H9 (cell line): ENCODE data around the gene RASSF9. TPM values are rescaled to one million over a fixed set of nuclear protein-coding genes. Genes with fewer than 3 reads are reported as not detected.

Experiments used
- DNase-seq: peaks from one replicate; pipeline ENCODE4 v3.0.0-alpha.2; 2017
- H2AFZ ChIP-seq: one replicate; pipeline ENCODE4 v1.6.1; 2013; ENCODE audit warnings: mild to moderate bottlenecking, low read length, control low read depth, moderate library complexity
- H2AK5ac ChIP-seq: 2 replicates; pipeline ENCODE4 v1.6.1; 2013; ENCODE audit warnings: low read length, control low read depth, mixed read lengths; ENCODE audit not compliant: insufficient read length
- H2BK120ac ChIP-seq: one replicate; pipeline ENCODE4 v1.6.1; 2013; ENCODE audit warnings: low read depth, mild to moderate bottlenecking, low read length, control low read depth, inconsistent platforms; ENCODE audit not compliant: poor library complexity, severe bottlenecking
- H2BK12ac ChIP-seq: 2 replicates; pipeline ENCODE4 v1.6.1; 2013; ENCODE audit warnings: low read length, control low read depth, mixed read lengths, low read depth; ENCODE audit not compliant: insufficient read length
- H2BK15ac ChIP-seq: 2 replicates; pipeline ENCODE4 v1.6.1; 2013; ENCODE audit warnings: low read depth, low read length, control low read depth
- H2BK20ac ChIP-seq: one replicate; pipeline ENCODE4 v1.6.1; 2013; ENCODE audit warnings: low read depth, mild to moderate bottlenecking, low read length, control low read depth, inconsistent platforms; ENCODE audit not compliant: poor library complexity, severe bottlenecking
- H2BK5ac ChIP-seq: 2 replicates; pipeline ENCODE4 v1.6.1; 2013; ENCODE audit warnings: low read length, control low read depth, mixed read lengths; ENCODE audit not compliant: insufficient read length
- H3K14ac ChIP-seq: 2 replicates; pipeline ENCODE4 v1.6.1; 2013; ENCODE audit warnings: low read length, control low read depth; ENCODE audit not compliant: insufficient read depth
- H3K18ac ChIP-seq: 2 replicates; pipeline ENCODE4 v1.6.1; 2013; ENCODE audit warnings: low read depth, mild to moderate bottlenecking, mixed read lengths, low read length, control low read depth; ENCODE audit not compliant: insufficient read length
- H3K23ac ChIP-seq: 2 replicates; pipeline ENCODE4 v1.6.1; 2013; ENCODE audit warnings: low read length, control low read depth, mixed read lengths, low read depth; ENCODE audit not compliant: insufficient read length
- H3K23me2 ChIP-seq: 2 replicates; pipeline ENCODE4 v1.6.1; 2013; ENCODE audit warnings: low read depth, mild to moderate bottlenecking, mixed read lengths, low read length, control low read depth; ENCODE audit not compliant: insufficient read length, poor library complexity, severe bottlenecking
- H3K27ac ChIP-seq: 2 replicates; pipeline ENCODE4 v1.5.1; 2013; ENCODE audit warnings: low read length, control low read depth, mixed read lengths, low read depth; ENCODE audit not compliant: insufficient read length
- H3K27me3 ChIP-seq: 2 replicates; pipeline ENCODE4 v1.6.1; 2013; ENCODE audit warnings: low read length, control low read depth, inconsistent platforms; ENCODE audit not compliant: insufficient read depth
- H3K4ac ChIP-seq: 2 replicates; pipeline ENCODE4 v1.6.1; 2013; ENCODE audit warnings: low read depth, mild to moderate bottlenecking, control low read depth, inconsistent platforms, low read length, moderate library complexity
- H3K4me1 ChIP-seq: 2 replicates; pipeline ENCODE4 v1.6.1; 2013; ENCODE audit warnings: low read length, control low read depth, inconsistent platforms; ENCODE audit not compliant: insufficient read depth
- H3K4me2 ChIP-seq: 2 replicates; pipeline ENCODE4 v1.6.1; 2013; ENCODE audit warnings: low read length, control low read depth, mixed read lengths; ENCODE audit not compliant: insufficient read length, insufficient read depth
- H3K56ac ChIP-seq: 2 replicates; pipeline ENCODE4 v1.6.1; 2013; ENCODE audit warnings: low read depth, mild to moderate bottlenecking, mixed read lengths, low read length, control low read depth; ENCODE audit not compliant: insufficient read length
- H3K79me1 ChIP-seq: 2 replicates; pipeline ENCODE4 v1.6.1; 2013; ENCODE audit warnings: low read depth, mild to moderate bottlenecking, moderate library complexity, low read length, control low read depth, inconsistent platforms; ENCODE audit not compliant: insufficient read depth, poor library complexity, severe bottlenecking
- H3K79me2 ChIP-seq: 2 replicates; pipeline ENCODE4 v1.6.1; 2013; ENCODE audit warnings: low read length, control low read depth, inconsistent platforms; ENCODE audit not compliant: insufficient read depth
- H3K9ac ChIP-seq: 2 replicates; pipeline ENCODE4 v1.6.1; 2013; ENCODE audit warnings: low read length, control low read depth, mixed read lengths; ENCODE audit not compliant: insufficient read length; ENCODE audit errors: extremely low read depth
- H3K9me3 ChIP-seq: one replicate; pipeline ENCODE4 v1.6.1; 2013; ENCODE audit warnings: low read depth, low read length, inconsistent platforms; ENCODE audit not compliant: control insufficient read depth
- H3T11ph ChIP-seq: one replicate; pipeline ENCODE4 v1.6.1; 2013; ENCODE audit warnings: mild to moderate bottlenecking, low read length, control low read depth, inconsistent platforms
- H4K20me1 ChIP-seq: one replicate; pipeline ENCODE4 v1.6.1; 2013; ENCODE audit not compliant: control insufficient read depth, insufficient read length, insufficient read depth
- H4K5ac ChIP-seq: 2 replicates; pipeline ENCODE4 v1.6.1; 2013; ENCODE audit warnings: low read depth, mild to moderate bottlenecking, mixed read lengths, low read length, control low read depth; ENCODE audit not compliant: insufficient read length
- H4K8ac ChIP-seq: replicated peaks from 2 replicates; pipeline ENCODE4 v1.6.1; 2013; ENCODE audit warnings: low read length, control low read depth, mixed read lengths, low read depth; ENCODE audit not compliant: insufficient read length
- H4K91ac ChIP-seq: 2 replicates; pipeline ENCODE4 v1.6.1; 2013; ENCODE audit warnings: low read depth, mild to moderate bottlenecking, moderate library complexity, mixed read lengths, low read length, control low read depth; ENCODE audit not compliant: insufficient read length
- H3K27ac Mint-ChIP-seq, 3 experiments: 2 replicates in 2 of 3; 3 replicates in 1 of 3; pipeline ENCODE4 v1.8.0; 2020 to 2021; ENCODE audit warnings: mixed read lengths in 3 of 3, mild to moderate bottlenecking in 1 of 3, moderate library complexity in 1 of 3
- H3K27me3 Mint-ChIP-seq: 2 replicates; pipeline ENCODE4 v1.8.0; 2021; ENCODE audit warnings: low read depth, mild to moderate bottlenecking, moderate library complexity, mixed read lengths
- H3K36me3 Mint-ChIP-seq, 3 experiments: 2 replicates in 2 of 3; 3 replicates in 1 of 3; pipeline ENCODE4 v1.8.0; 2020 to 2021; ENCODE audit warnings: low read depth in 3 of 3, mixed read lengths in 3 of 3; ENCODE audit not compliant: insufficient read depth in 1 of 3
- H3K4me1 Mint-ChIP-seq, 2 experiments: 2 replicates each; pipeline ENCODE4 v1.8.0; 2020; ENCODE audit warnings: mixed read lengths in 2 of 2
- H3K4me3 Mint-ChIP-seq, 2 experiments: 2 replicates in 1 of 2; 3 replicates in 1 of 2; pipeline ENCODE4 v1.8.0; 2020 to 2021; ENCODE audit warnings: mild to moderate bottlenecking in 2 of 2, mixed read lengths in 2 of 2, moderate library complexity in 1 of 2
- H3K9me3 Mint-ChIP-seq, 2 experiments: 2 replicates in 1 of 2; 3 replicates in 1 of 2; pipeline ENCODE4 v1.8.0; 2020; ENCODE audit warnings: mild to moderate bottlenecking in 2 of 2, mixed read lengths in 2 of 2, moderate library complexity in 1 of 2
- CTCF ChIP-seq: fragments of 200-600 bp; sonication (generic); conservative IDR thresholded peaks from 3 replicates; pipeline ENCODE4 v1.8.0; 2021; ENCODE audit warnings: antibody characterized with exemption, mild to moderate bottlenecking
- WGBS: extraction: QIAGEN DNeasy Blood & Tissue Kit; methylation state at CpG from one replicate; pipeline ENCODE4 v1.1.7; 2013; ENCODE audit warnings: missing lambda C conversion rate, low lambda C conversion rate, mixed read lengths; ENCODE audit not compliant: insufficient read length; ENCODE audit errors: extremely low coverage; 5-methylcytosine and 5-hydroxymethylcytosine counted together
- total RNA-seq: library from RNA; stranded (reverse); gene quantifications from 2 replicates; pipeline ENCODE4 v1.2.1, GENCODE V29; 2021

Gene RASSF9
- total RNA-seq, 1 experiment from 2014 or later: 0.04 TPM

GRCh38 chr12:85803231-85803630 is 33.0 kb downstream of the RASSF9 start:
- no CpG with 5 or more reads among the region's 1 CpG for WGBS
- Histone ChIP-seq H2AFZ (no peak overlapping the region), H4K91ac (no peak overlapping the region), H3T11ph (no peak overlapping the region), H3K4me1 (no peaks in the 10 kb centered on the region), H2BK15ac (no peak overlapping the region), H3K56ac (no peak overlapping the region), H2BK20ac (no peak overlapping the region), H2BK120ac (no peak overlapping the region), H3K9ac (no peak overlapping the region), H3K79me1 (no peaks in the 10 kb centered on the region), H3K9me3 (no peaks in the 10 kb centered on the region), H4K20me1 (no peaks in the 10 kb centered on the region), H3K79me2 (no peaks in the 10 kb centered on the region), H3K23ac (no peak overlapping the region), H3K27ac (no peak overlapping the region), H4K5ac (no peak overlapping the region), H3K4ac (no peak overlapping the region), H3K14ac (no peak overlapping the region), H2BK12ac (no peak overlapping the region), H2AK5ac (no peak overlapping the region), H2BK5ac (no peak overlapping the region), H3K18ac (no peak overlapping the region), H3K4me2 (no peak overlapping the region), H4K8ac (no peak overlapping the region), H3K27me3 (no peaks in the 10 kb centered on the region), H3K23me2 (no peaks in the 10 kb centered on the region)
- Mint-ChIP-seq H3K9me3 (no peaks in the 10 kb centered on the region), H3K4me1 (no peaks in the 10 kb centered on the region), H3K36me3 (no peaks in the 10 kb centered on the region), H3K4me3 (no peak overlapping the region), H3K27ac (peak overlapping the region in 2 of 3 experiments; percentile 2 to 9; a peak in 1 of 7 replicates), H3K27me3 (no peaks in the 10 kb centered on the region)
- no peak for TF ChIP-seq CTCF
- DNase-seq: no peak
